Urothelium cell line (cell line): Measurements from ENCODE around the gene HID1.
"Not testable (repeated sequence)": the region's sequence is repeated elsewhere in the genome, so short reads cannot be mapped to it uniquely, and the experiment has no call there.

Experiments
- DNase-seq: peaks from one replicate; pipeline ENCODE4 v3.0.0; 2011; ENCODE audit warnings: low spot score, mixed read lengths
- FAIRE-seq: peaks from 2 replicates; lab custom pipeline; 2011; peaks lifted over from hg19 to GRCh38; lab: Jason Lieb, UNC

HID1 gene

GRCh38 chr17:74972107-74972972 is at the start of gene HID1:
TSS of gene HID1 (minus strand) at chr17:74972759. CDS start at chr17:74972656, 103 bp downstream.
- peak; percentile 79 for FAIRE-seq
- peak; percentile 85 for DNase-seq

GRCh38 chr17:75020331-75021110 is 48.0 kb upstream of the HID1 start:
- FAIRE-seq: no peak
- DNase-seq: no peak

GRCh38 chr17:75019710-75020109 is 47.2 kb upstream of the HID1 start:
- no peak for FAIRE-seq
- DNase-seq: no peak

GRCh38 chr17:75019146-75019545 is 46.6 kb upstream of the HID1 start:
- FAIRE-seq: no peak

GRCh38 chr17:75013092-75013559 is 40.6 kb upstream of the HID1 start:
- no peak for FAIRE-seq

More at GRCh38 chr17:75019146-75019545, 46.6 kb upstream of the HID1 start:
- DNase-seq: no peak

GRCh38 chr17:75012346-75013091 is 40.0 kb upstream of the HID1 start, which contains the start of gene MRPL58:
TSS of gene MRPL58 (plus strand) at chr17:75012670. CDS start at chr17:75012687, 17 bp downstream.
- FAIRE-seq: no peak
- peak; percentile 96 for DNase-seq

More at GRCh38 chr17:75013092-75013559, 40.6 kb upstream of the HID1 start:
- no peak for DNase-seq

- no peak for DNase-seq
- FAIRE-seq: no peak
Observed at GRCh38 chr17:75012096-75012345, 39.5 kb upstream of the HID1 start.

- FAIRE-seq (no peak), DNase-seq (no peak)
Observed at GRCh38 chr17:75011401-75012095, 39.0 kb upstream of the HID1 start.

GRCh38 chr17:75010683-75011400 is 38.3 kb upstream of the HID1 start:
- FAIRE-seq (no peak), DNase-seq (peak; percentile 39)

- FAIRE-seq (no peak), DNase-seq (no peak)
Observed at GRCh38 chr17:75009139-75009724, 36.7 kb upstream of the HID1 start.

- DNase-seq (no peak), FAIRE-seq (no peak)
Observed at GRCh38 chr17:75008373-75008772, 35.8 kb upstream of the HID1 start.

- DNase-seq: no peak
Observed at GRCh38 chr17:75006653-75007052, 34.1 kb upstream of the HID1 start.

GRCh38 chr17:75006084-75006483 is 33.5 kb upstream of the HID1 start:
- not testable (repeated sequence) for DNase-seq, FAIRE-seq

More at GRCh38 chr17:75006653-75007052, 34.1 kb upstream of the HID1 start:
- peak; percentile 32 for FAIRE-seq

- DNase-seq: no peak
- FAIRE-seq: no peak
Observed at GRCh38 chr17:75005291-75005690, 32.7 kb upstream of the HID1 start.

- no peak for FAIRE-seq
- DNase-seq: no peak
Observed at GRCh38 chr17:75004371-75004770, 31.8 kb upstream of the HID1 start.

- no peak for FAIRE-seq
- DNase-seq: no peak
Observed at GRCh38 chr17:75003957-75004355, 31.4 kb upstream of the HID1 start.

GRCh38 chr17:75003070-75003956 is 30.8 kb upstream of the HID1 start:
- DNase-seq (no peak), FAIRE-seq (no peak)
